Keratinocyte (primary cell): ENCODE data around the gene NFATC3. TPM values are rescaled to one million over a fixed set of nuclear protein-coding genes. Genes with fewer than 3 reads are reported as not detected.
A peak's percentile ranks its signal among the peaks of the same experiment; 100 is the strongest.

Source experiments
- DNase-seq: peaks from one replicate; pipeline ENCODE4 v3.0.0-alpha.2; 2011; ENCODE audit warnings: low read depth, missing footprints, low spot score
- FAIRE-seq: peaks from 2 replicates; lab custom pipeline; 2011; peaks lifted over from hg19 to GRCh38; lab: Jason Lieb, UNC
- H2AFZ ChIP-seq: 2 replicates; pipeline ENCODE4 v1.6.0; 2012; ENCODE audit warnings: low read length, control low read depth, inconsistent platforms; ENCODE audit not compliant: control insufficient read depth
- H3K27ac ChIP-seq: 2 replicates; pipeline ENCODE4 v1.5.1; 2011; ENCODE audit warnings: low read length; ENCODE audit not compliant: control insufficient read depth, insufficient read depth
- H3K27me3 ChIP-seq: 3 replicates; pipeline ENCODE4 v1.6.0; 2011; ENCODE audit warnings: low read length; ENCODE audit not compliant: control insufficient read depth, insufficient read depth; ENCODE audit errors: extremely low read depth
- H3K36me3 ChIP-seq, 2 experiments: 2 replicates in 1 of 2; 3 replicates in 1 of 2; pipeline ENCODE4 v1.5.1; 2011; ENCODE audit warnings: low read length in 2 of 2, mild to moderate bottlenecking in 1 of 2; ENCODE audit not compliant: control insufficient read depth in 2 of 2, insufficient read depth in 2 of 2; ENCODE audit errors: extremely low read depth in 1 of 2
- H3K4me1 ChIP-seq: 3 replicates; pipeline ENCODE4 v1.5.1; 2011; ENCODE audit warnings: low read length; ENCODE audit not compliant: control insufficient read depth, insufficient read depth; ENCODE audit errors: extremely low read depth
- H3K4me2 ChIP-seq: 3 replicates; pipeline ENCODE4 v1.6.0; 2011; ENCODE audit warnings: low read depth, low read length; ENCODE audit not compliant: control insufficient read depth, insufficient read depth; ENCODE audit errors: extremely low read depth
- H3K4me3 ChIP-seq, 3 experiments: fragments of 200-600 bp in 1 of 3; sonication (generic) in 1 of 3; 2 replicates in 2 of 3; 3 replicates in 1 of 3; pipeline ENCODE4 v1.5.1; 2011 to 2016; ENCODE audit warnings: low read length in 3 of 3, mild to moderate bottlenecking in 3 of 3, control low read depth in 2 of 3, inconsistent platforms in 1 of 3, low read depth in 1 of 3, mixed read lengths in 1 of 3, mixed run types in 1 of 3, moderate library complexity in 1 of 3; ENCODE audit not compliant: control insufficient read depth in 2 of 3, insufficient read depth in 2 of 3; ENCODE audit errors: extremely low read depth in 1 of 3
- H3K79me2 ChIP-seq: 2 replicates; pipeline ENCODE4 v1.6.0; 2012; ENCODE audit warnings: low read length; ENCODE audit not compliant: control insufficient read depth, insufficient read depth
- H3K9ac ChIP-seq: 3 replicates; pipeline ENCODE4 v1.6.0; 2011; ENCODE audit warnings: low read length; ENCODE audit not compliant: control insufficient read depth, insufficient read depth; ENCODE audit errors: extremely low read depth
- H3K9me1 ChIP-seq: 3 replicates; pipeline ENCODE4 v1.6.0; 2011; ENCODE audit warnings: low read length; ENCODE audit not compliant: control insufficient read depth, insufficient read depth; ENCODE audit errors: extremely low read depth
- H3K9me3 ChIP-seq: 2 replicates; pipeline ENCODE4 v1.5.1; 2012; ENCODE audit warnings: low read depth, low read length; ENCODE audit not compliant: control insufficient read depth
- H4K20me1 ChIP-seq: 3 replicates; pipeline ENCODE4 v1.6.0; 2011; ENCODE audit warnings: low read length; ENCODE audit not compliant: control insufficient read depth, insufficient read depth; ENCODE audit errors: extremely low read depth
- CTCF ChIP-seq, 3 experiments: IDR thresholded peaks in 1 of 3; conservative IDR thresholded peaks in 1 of 3; optimal IDR thresholded peaks in 1 of 3; 2 replicates in 2 of 3; 3 replicates in 1 of 3; pipeline versions ENCODE3 to v1.5.1; 2011; ENCODE audit warnings: low read length in 3 of 3, mild to moderate bottlenecking in 3 of 3, moderate library complexity in 2 of 3, control low read depth in 1 of 3, inconsistent platforms in 1 of 3; ENCODE audit not compliant: insufficient read depth in 2 of 3; ENCODE audit errors: extremely low read depth in 1 of 3
- EZH2 ChIP-seq: IDR thresholded peaks from one replicate; pipeline ENCODE4 v1.6.1; 2012; ENCODE audit warnings: inconsistent platforms, mild to moderate bottlenecking, low read length, moderate library complexity
- dilution Hi-C: fragments of 300-500 bp; cut with MboI; formaldehyde crosslinking; loops from one replicate; pipeline ENCODE4 v1.7.0; 2020; ENCODE audit warnings: low sequenced_read_pairs; ENCODE audit not compliant: extremely low pct_ligation_motif_present
- polyA plus RNA-seq, 5 experiments: library from polyadenylated mRNA; depleted of rRNA in 3 of 5; stranded (reverse) in 3 of 5; stranded (forward) in 1 of 5; unstranded in 1 of 5; fragments of >200 nt; gene quantifications; 1 replicate in 1 of 5; 2 replicates in 3 of 5; 3 replicates in 1 of 5; pipeline versions ENCODE4 v1.2.1 to v1.2.3, GENCODE V29; 2011 to 2012; ENCODE audit warnings: missing spikeins in 2 of 5, low read depth in 1 of 5, low replicate concordance in 1 of 5

NFATC3 gene
- polyA plus RNA-seq, 1 donor (not counting 4 experiments of a cell fraction or from before 2014, with no cell fraction given), result 11.5 TPM

- H3K9me1 ChIP-seq, result peaks cover 3% of the 10 kb centered on the region
- no peak overlapping the region for H3K4me3 ChIP-seq
- H2AFZ ChIP-seq, result no peak overlapping the region
- no peak for FAIRE-seq
- no peaks in the 10 kb centered on the region for H3K27me3 ChIP-seq
- peaks cover 20% of the 10 kb centered on the region for H4K20me1 ChIP-seq
- peaks cover 12% of the 10 kb centered on the region for H3K4me1 ChIP-seq
- dilution Hi-C loops, result no loop called here
- no peaks in the 10 kb centered on the region for H3K9me3 ChIP-seq
- H3K9ac ChIP-seq, result no peak overlapping the region
- no peak overlapping the region for H3K27ac ChIP-seq
- H3K36me3 ChIP-seq, result peaks cover 37 to 63% of the 10 kb centered on the region in 2 experiments
- peaks cover 20% of the 10 kb centered on the region for H3K79me2 ChIP-seq
- DNase-seq, result no peak
- TF ChIP-seq CTCF (optimal IDR thresholded peaks at IDR 0.05 in 1 of 3, IDR thresholded peaks at IDR 0.05 in 1 of 3, conservative IDR thresholded peaks at IDR 0.05 in 1 of 3; ENCODE audit: extremely low read depth in 1 of 3, insufficient read depth in 2 of 3, low read length in 3 of 3), result peak; percentile 72 to 95 (median 76)
- no peak for TF ChIP-seq EZH2
- H3K4me2 ChIP-seq, result no peak overlapping the region
Measured at GRCh38 chr16:68229431-68230175, 144.4 kb downstream of the NFATC3 start.

GRCh38 chr16:68230176-68230571 is 145.0 kb downstream of the NFATC3 start:
- Histone ChIP-seq H3K9me1 (peaks cover 3% of the 10 kb centered on the region), H3K36me3 (peaks cover 37 to 66% of the 10 kb centered on the region in 2 experiments), H3K79me2 (peaks cover 26% of the 10 kb centered on the region), H2AFZ (no peak overlapping the region), H3K9ac (no peak overlapping the region), H3K9me3 (no peaks in the 10 kb centered on the region), H3K4me2 (no peak overlapping the region), H3K27ac (no peak overlapping the region), H3K27me3 (no peaks in the 10 kb centered on the region), H3K4me1 (peaks cover 15% of the 10 kb centered on the region), H4K20me1 (peaks cover 23% of the 10 kb centered on the region), H3K4me3 (no peak overlapping the region)
- TF ChIP-seq EZH2 (no peak), CTCF (optimal IDR thresholded peaks at IDR 0.05 in 1 of 3, IDR thresholded peaks at IDR 0.05 in 1 of 3, conservative IDR thresholded peaks at IDR 0.05 in 1 of 3; ENCODE audit: extremely low read depth in 1 of 3, insufficient read depth in 2 of 3, low read length in 3 of 3) (no peak)
- FAIRE-seq (no peak), DNase-seq (no peak)
- dilution Hi-C loops, result no loop called here
